OCI-LY7 (cell line): Measurements from ENCODE around the gene C5orf34.

ENCODE experiments used
- CTCF ChIP-seq: fragments of 200-600 bp; sonication (generic); conservative IDR thresholded peaks from 2 replicates; pipeline ENCODE4 v1.5.1; 2014; ENCODE audit warnings: mild to moderate bottlenecking, antibody characterized with exemption, low read length, moderate library complexity, mixed read lengths
- EZH2phosphoT487 ChIP-seq: fragments of 200-600 bp; sonication (generic); IDR thresholded peaks from 2 replicates; pipeline ENCODE4 v1.6.1; 2018; ENCODE audit warnings: low read depth, borderline replicate concordance, mild to moderate bottlenecking, mixed run types, antibody characterized with exemption, low read length, moderate library complexity, mixed read lengths

GRCh38 chr5:43482490-43483297 is 32.3 kb downstream of the C5orf34 start:
- TF ChIP-seq CTCF (no peak), EZH2phosphoT487 (no peak)
